COLO668 (cell line): ENCODE data around the gene CD33.
"Not testable (repeated sequence)": the region's sequence is repeated elsewhere in the genome, so short reads cannot be mapped to it uniquely, and the experiment has no call there.

Source experiments
- DNase-seq: peaks from one replicate; lab custom pipeline; 2025; ENCODE audit not compliant: unreplicated experiment; lab: John Stamatoyannopoulos, UW

The CD33 gene

GRCh38 chr19:51210191-51210784 is 14.6 kb upstream of the CD33 start:
- DNase-seq = no peak

- not testable (repeated sequence) for DNase-seq
Observed at GRCh38 chr19:51210874-51211361, 14.0 kb upstream of the CD33 start.

GRCh38 chr19:51211833-51212232 is 13.0 kb upstream of the CD33 start:
- DNase-seq = no peak

- no peak for DNase-seq
Observed at GRCh38 chr19:51219307-51219706, 5.6 kb upstream of the CD33 start.

- DNase-seq = no peak
Observed at GRCh38 chr19:51219971-51220370, 4.9 kb upstream of the CD33 start.

- DNase-seq = no peak
Observed at GRCh38 chr19:51220996-51221395, 3.9 kb upstream of the CD33 start.

- no peak for DNase-seq
Observed at GRCh38 chr19:51224163-51224641, 678 bp upstream of the CD33 start.

GRCh38 chr19:51226067-51226466 is 1.2 kb downstream of the CD33 start:
- no peak for DNase-seq

- no peak for DNase-seq
Observed at GRCh38 chr19:51227326-51227725, 2.4 kb downstream of the CD33 start.

GRCh38 chr19:51227966-51228365 is 3.1 kb downstream of the CD33 start:
- DNase-seq = no peak

- DNase-seq = no peak
Observed at GRCh38 chr19:51240866-51241265, 16.0 kb downstream of the CD33 start.

- no peak for DNase-seq
Observed at GRCh38 chr19:51242881-51243630, 18.2 kb downstream of the CD33 start.

GRCh38 chr19:51246164-51246552 is 21.3 kb downstream of the CD33 start:
- DNase-seq = no peak

- no peak for DNase-seq
Observed at GRCh38 chr19:51247972-51248590, 23.2 kb downstream of the CD33 start.

GRCh38 chr19:51250786-51251467 is 26.0 kb downstream of the CD33 start, which contains the start of gene SIGLECL1:
SIGLECL1 (plus strand) TSS chr19:51251080; CDS start chr19:51264073, 12,993 bp downstream.
- no peak for DNase-seq

GRCh38 chr19:51251468-51251820 is 26.6 kb downstream of the CD33 start:
- DNase-seq = no peak

- no peak for DNase-seq
Observed at GRCh38 chr19:51252306-51253079, 27.6 kb downstream of the CD33 start.

GRCh38 chr19:51253088-51253806 is 28.4 kb downstream of the CD33 start:
- no peak for DNase-seq

- no peak for DNase-seq
Observed at GRCh38 chr19:51256155-51256625, 31.3 kb downstream of the CD33 start.

GRCh38 chr19:51257471-51257870 is 32.6 kb downstream of the CD33 start:
- no peak for DNase-seq
